Immature natural killer cell (primary cell): ENCODE measurements around the gene NAA38. TPM values are rescaled to one million over a fixed set of nuclear protein-coding genes. Genes with fewer than 3 reads are reported as not detected.
"Not testable (repeated sequence)": the region's sequence is repeated elsewhere in the genome, so short reads cannot be mapped to it uniquely, and the experiment has no call there.

Source experiments
- DNase-seq, 3 donors: peaks; one replicate each; pipeline ENCODE4 v3.0.0; 2022; ENCODE audit warnings: mixed read lengths in 1 of 3
- H3K27ac Mint-ChIP-seq, 6 donors: one replicate each; pipeline ENCODE4 v1.8.0; 2020; ENCODE audit warnings: mixed read lengths in 6 of 6, mild to moderate bottlenecking in 5 of 6, inconsistent platforms in 4 of 6, moderate library complexity in 3 of 6
- H3K27me3 Mint-ChIP-seq, 3 donors: one replicate each; pipeline ENCODE4 v1.8.0; 2020 to 2021; ENCODE audit warnings: low read depth in 3 of 3, mild to moderate bottlenecking in 3 of 3, mixed read lengths in 3 of 3, moderate library complexity in 3 of 3, inconsistent platforms in 1 of 3
- H3K36me3 Mint-ChIP-seq, 3 donors: one replicate each; pipeline ENCODE4 v1.8.0; 2020; ENCODE audit warnings: mixed read lengths in 3 of 3, inconsistent platforms in 2 of 3, mild to moderate bottlenecking in 2 of 3
- H3K4me1 Mint-ChIP-seq, 2 donors: one replicate each; pipeline ENCODE4 v1.8.0; 2020; ENCODE audit warnings: inconsistent platforms in 2 of 2, mild to moderate bottlenecking in 2 of 2, mixed read lengths in 2 of 2, moderate library complexity in 1 of 2
- H3K4me3 Mint-ChIP-seq, 5 donors: one replicate each; pipeline ENCODE4 v1.8.0; 2020; ENCODE audit warnings: mild to moderate bottlenecking in 5 of 5, mixed read lengths in 5 of 5, inconsistent platforms in 3 of 5, moderate library complexity in 3 of 5
- H3K9me3 Mint-ChIP-seq, 6 donors: one replicate each; pipeline ENCODE4 v1.8.0; 2020; ENCODE audit warnings: mild to moderate bottlenecking in 6 of 6, mixed read lengths in 6 of 6, inconsistent platforms in 4 of 6, moderate library complexity in 3 of 6
- polyA plus RNA-seq, 3 donors: library from polyadenylated mRNA; unstranded; fragments of 300-500 nt; fragmentation: Illumina TruSeq; gene quantifications; one replicate each; pipeline ENCODE4 v1.2.3, GENCODE V29; 2021

The NAA38 gene
- polyA plus RNA-seq, 3 donors from 2014 or later = 131 to 346 (median 177) TPM

DNA sequence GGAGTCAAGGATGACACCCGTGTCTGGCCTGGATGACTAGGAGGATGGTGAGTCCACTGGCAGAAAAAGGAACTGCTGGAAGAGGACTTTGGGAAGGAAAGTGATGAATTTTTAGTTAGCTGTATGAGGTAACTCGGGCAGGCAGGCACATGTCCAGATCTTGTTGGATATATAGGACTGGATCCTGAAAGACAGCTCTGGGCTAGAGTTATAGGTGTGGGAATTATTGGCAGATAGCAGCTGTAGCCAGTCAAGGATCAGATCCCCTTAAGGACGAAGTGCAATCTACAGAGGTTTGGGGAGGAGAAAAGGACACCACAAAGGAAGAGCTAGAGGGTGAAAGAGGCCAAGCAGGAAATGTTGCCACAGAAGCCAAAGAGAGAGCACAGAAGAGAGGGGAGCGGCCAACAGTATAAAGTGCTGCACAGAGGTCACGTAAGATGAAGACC, 10.5 kb upstream of the NAA38 start:
- DNase-seq = peak in 2 of 3 donors; percentile 24 to 39
- H3K36me3 Mint-ChIP-seq = peaks cover 0 to 12% (median 7%) of the 10 kb centered on the region in 3 donors
- H3K4me1 Mint-ChIP-seq = peaks cover 34 to 40% of the 10 kb centered on the region in 2 donors
- peak overlapping the region; percentile 73 to 94 (median 86) for H3K27ac Mint-ChIP-seq
- H3K9me3 Mint-ChIP-seq = no peaks in the 10 kb centered on the region
- H3K27me3 Mint-ChIP-seq = no peaks in the 10 kb centered on the region
- peak overlapping the region; percentile 61 to 88 (median 75) for H3K4me3 Mint-ChIP-seq

DNA sequence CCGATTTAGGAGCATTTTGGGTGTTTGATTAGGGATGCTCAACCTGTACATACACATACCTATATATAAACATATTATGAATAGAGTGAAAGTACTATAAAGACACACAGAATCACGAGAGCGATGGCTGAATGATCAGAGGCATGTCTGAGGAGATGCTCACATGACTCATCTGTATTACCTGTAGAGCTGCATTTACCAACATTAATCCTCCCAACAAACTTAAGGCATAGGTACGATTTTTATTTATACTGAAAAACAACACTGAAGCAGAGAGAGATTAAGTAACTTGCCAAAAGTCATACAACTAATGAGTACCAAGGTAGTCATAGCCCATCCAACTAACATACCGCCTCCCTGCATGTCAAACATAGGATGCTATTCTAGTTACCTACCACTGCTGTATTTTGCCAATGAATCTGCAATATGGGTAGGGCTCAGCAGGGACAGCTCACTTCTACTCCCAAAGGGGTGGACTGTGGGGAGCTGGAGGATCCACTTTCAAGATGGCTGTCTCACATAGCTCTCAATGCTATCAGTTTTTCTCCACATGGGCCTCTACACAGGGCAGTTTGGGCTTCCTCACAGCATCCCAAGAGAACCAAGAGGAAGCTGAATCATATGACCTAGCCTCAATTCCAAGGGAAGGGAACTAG, 7.8 kb upstream of the NAA38 start:
- no peak for DNase-seq
- Mint-ChIP-seq H3K36me3 (peaks cover 0 to 11% (median 9%) of the 10 kb centered on the region in 3 donors), H3K27ac (peak overlapping the region in 1 of 6 donors; percentile 69), H3K9me3 (no peaks in the 10 kb centered on the region), H3K4me3 (no peak overlapping the region), H3K27me3 (peaks cover 0 to 2% (median 0%) of the 10 kb centered on the region in 3 donors), H3K4me1 (peaks cover 33 to 34% of the 10 kb centered on the region in 2 donors)

DNA sequence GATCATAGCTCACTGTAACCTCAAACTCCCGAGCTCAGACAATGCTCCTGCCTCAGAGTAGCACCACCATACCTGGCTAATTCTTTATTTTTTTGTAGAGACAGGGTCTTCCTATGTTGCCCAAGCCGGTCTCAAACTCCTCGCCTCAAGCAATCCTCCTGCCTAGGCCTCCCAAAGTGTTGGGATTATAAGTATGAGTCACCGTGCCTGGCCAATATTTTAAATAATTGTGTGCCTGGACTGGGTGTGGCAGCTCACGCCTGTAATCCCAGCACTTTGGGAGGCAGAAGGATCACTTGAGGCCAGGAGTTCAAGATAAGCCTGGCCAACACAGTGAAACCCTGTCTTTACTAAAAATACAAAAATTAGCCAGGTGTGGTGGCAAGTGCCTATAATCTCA, 7.0 kb upstream of the NAA38 start:
- H3K27me3 Mint-ChIP-seq, DNase-seq, H3K9me3 Mint-ChIP-seq, H3K4me3 Mint-ChIP-seq, H3K27ac Mint-ChIP-seq, H3K36me3 Mint-ChIP-seq: not testable (repeated sequence)
- peaks cover 30 to 34% of the 10 kb centered on the region in 2 donors for H3K4me1 Mint-ChIP-seq

DNA sequence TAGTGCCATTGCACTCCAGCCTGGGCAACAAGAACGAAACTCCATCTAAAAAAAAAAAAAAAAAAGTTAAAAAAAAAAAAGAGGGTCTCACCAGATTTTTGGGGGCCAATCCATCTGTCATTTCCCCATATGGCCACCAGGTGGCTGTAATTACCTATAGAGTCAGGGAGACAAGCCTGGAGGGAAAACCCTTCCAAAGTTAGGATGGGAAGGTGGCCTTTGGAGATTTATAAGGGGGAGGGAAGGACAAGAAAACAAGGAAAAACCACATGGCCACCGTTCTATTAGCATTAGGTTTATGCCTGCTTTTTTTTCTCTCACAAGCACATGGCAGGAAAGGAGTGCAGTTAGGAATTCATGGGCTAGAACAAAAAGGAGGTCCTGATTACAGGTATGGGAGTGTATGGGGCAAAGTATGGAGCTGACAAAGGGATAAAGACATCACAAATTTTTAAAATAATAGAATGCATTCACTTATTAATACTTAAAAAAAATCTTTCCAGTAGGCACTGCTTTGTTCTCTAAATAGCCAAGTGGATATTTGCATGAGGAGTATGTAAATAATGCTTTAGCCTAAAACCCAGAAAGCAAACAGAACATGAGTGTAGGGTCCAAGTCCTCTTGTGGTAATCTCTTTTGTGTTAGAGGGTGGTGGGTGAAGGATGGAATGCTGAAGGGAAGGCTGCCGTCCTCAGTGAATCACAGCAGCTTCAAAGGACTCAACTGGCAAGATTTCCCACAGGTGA, 5.5 kb upstream of the NAA38 start:
- Mint-ChIP-seq H3K27me3 (peaks cover 0 to 5% (median 2%) of the 10 kb centered on the region in 3 donors), H3K4me1 (peaks cover 18 to 21% of the 10 kb centered on the region in 2 donors), H3K9me3 (no peaks in the 10 kb centered on the region), H3K27ac (peak overlapping the region in 1 of 6 donors; percentile 73), H3K4me3 (no peak overlapping the region), H3K36me3 (peaks cover 0 to 9% (median 8%) of the 10 kb centered on the region in 3 donors)
- peak; percentile 55 to 61 (median 58) for DNase-seq

DNA sequence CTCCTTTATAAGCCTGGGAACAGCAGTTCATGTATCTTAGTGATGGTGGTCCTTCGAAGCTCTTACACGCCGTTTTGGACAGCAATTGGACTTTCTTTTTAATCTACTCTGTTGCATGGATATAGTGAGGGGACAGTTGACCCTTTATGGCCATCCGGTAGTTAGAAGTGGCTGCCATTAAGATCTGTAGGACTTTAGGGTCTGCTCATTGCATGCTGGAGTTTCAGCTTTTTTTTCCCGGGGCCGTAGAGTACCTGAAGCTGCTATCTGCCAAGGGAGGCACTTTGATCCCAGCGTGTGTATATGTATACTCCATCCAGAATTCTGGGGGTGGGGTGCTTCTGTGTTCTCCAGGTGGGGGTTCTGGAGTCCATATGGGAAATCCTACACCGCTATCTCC, 1.7 kb upstream of the NAA38 start:
- Mint-ChIP-seq H3K27ac (peak overlapping the region in 4 of 6 donors; percentile 5 to 77 (median 46)), H3K27me3 (peaks cover 0 to 5% (median 2%) of the 10 kb centered on the region in 3 donors), H3K4me3 (peak overlapping the region in 1 of 5 donors; percentile 33), H3K9me3 (no peaks in the 10 kb centered on the region), H3K36me3 (peaks cover 0 to 4% (median 3%) of the 10 kb centered on the region in 3 donors), H3K4me1 (peaks cover 2 to 6% of the 10 kb centered on the region in 2 donors)
- DNase-seq = no peak

DNA sequence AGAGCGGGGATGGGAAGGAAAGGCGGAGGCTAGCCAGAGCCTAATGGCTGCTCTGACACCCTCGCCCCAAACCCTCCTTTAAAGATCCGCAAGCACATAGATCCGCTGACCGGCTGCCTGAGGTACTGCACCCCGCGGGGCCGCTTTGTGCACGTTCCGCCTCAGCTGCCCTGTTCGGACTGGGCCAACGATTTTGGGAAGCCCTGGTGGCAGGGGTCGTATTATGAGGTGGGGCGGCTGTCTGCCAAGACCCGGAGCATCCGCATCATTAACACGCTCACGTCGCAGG, 1.1 kb upstream of the NAA38 start:
- DNase-seq = no peak
- peaks cover 0 to 8% (median 3%) of the 10 kb centered on the region in 3 donors for H3K36me3 Mint-ChIP-seq
- no peaks in the 10 kb centered on the region for H3K9me3 Mint-ChIP-seq
- peaks cover 2 to 6% of the 10 kb centered on the region in 2 donors for H3K4me1 Mint-ChIP-seq
- no peak overlapping the region for H3K4me3 Mint-ChIP-seq
- peaks cover 2 to 8% (median 2%) of the 10 kb centered on the region in 3 donors for H3K27me3 Mint-ChIP-seq
- H3K27ac Mint-ChIP-seq = peak overlapping the region in 2 of 6 donors; percentile 26 to 66

DNA sequence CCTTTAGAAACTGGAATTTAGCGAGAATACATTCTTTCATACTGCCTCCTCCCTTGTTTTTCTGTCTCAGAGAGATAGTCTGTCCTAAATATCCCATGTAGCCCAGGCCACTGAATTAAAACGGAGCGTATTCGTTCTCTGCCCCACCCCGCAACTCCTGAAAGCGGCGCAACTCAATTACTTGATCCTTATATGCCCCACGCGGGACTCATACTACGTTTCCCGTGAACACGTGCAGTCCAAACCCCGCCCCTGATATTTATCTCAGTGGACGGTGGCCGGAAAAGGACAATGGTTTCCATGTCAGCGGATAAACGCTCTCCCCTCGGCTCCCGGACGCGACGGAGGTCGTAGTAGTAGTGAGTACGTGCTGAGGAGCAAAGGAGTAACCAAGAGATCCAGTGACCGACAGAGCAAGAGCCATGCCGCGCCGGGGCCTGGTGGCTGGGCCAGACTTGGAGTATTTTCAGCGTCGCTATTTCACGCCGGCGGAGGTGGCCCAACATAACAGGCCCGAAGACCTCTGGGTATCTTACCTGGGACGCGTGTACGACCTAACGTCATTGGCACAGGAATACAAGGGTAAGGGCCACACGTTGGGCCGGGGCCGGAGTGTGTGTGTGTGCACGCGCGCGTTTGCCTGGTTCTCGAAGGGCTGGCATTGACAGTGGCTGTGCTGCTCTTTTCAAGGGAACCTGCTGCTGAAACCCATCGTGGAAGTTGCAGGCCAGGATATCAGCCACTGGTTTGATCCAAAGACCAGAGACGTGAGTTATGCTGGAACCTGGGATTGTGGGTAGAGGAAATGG, 558 bp upstream of the NAA38 start, which contains the start of gene CYB5D1:
CYB5D1 (plus strand) TSS at position 291 of the 809 bp plus-strand sequence; CDS start at position 423, 132 bp downstream.
- no peaks in the 10 kb centered on the region for H3K9me3 Mint-ChIP-seq
- DNase-seq = peak; percentile 92 to 94 (median 93)
- peak within 1 kb of the TSS in 3 of 6 donors; percentile 26 to 77 (median 66) for H3K27ac Mint-ChIP-seq
- peaks cover 0 to 8% (median 3%) of the 10 kb centered on the region in 3 donors for H3K36me3 Mint-ChIP-seq
- H3K4me1 Mint-ChIP-seq = peaks cover 2 to 5% of the 10 kb centered on the region in 2 donors
- H3K27me3 Mint-ChIP-seq = peaks cover 2 to 10% (median 2%) of the 10 kb centered on the region in 3 donors
- H3K4me3 Mint-ChIP-seq = no peak within 1 kb of the TSS

DNA sequence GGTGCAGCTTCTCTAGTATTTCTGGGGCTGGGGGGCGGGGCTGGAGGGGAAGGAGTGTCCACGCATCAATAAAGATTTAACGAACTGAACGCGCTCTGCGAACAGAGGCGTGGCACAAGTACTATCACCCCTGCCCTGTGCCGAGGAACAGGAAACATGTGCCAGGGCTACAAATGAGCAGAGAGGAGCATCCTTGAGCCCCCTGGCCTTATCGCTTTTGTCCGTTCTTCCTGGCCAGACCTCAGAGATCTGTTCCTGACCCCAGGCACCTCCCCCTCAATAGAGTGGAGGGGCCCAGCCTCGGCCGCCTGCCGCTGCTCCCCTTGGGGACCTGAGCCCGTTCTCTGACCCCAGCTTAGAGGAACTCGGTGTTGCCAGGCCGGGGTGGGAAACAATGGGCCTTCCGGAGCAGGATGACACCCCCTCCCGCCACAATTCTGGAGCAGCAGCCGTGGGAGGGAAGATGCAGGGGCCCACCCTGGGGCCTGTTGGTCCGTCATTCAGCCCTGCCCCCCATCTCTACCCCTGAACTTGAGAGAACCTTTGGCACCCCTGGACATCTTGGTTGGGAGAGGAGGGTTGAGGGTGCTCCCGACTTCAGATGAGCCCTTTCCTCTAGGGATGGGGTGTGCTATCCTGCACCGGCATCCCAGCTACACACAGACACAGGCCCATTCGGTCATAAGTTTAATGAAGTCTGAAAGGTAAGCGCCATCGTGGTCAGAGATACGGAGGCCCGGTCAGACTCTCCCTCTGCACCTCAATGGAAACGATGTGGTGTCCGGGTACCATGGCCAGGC, 1.1 kb downstream of the NAA38 start:
- no peak for DNase-seq
- Mint-ChIP-seq H3K27me3 (peaks cover 4 to 14% (median 10%) of the 10 kb centered on the region in 3 donors), H3K9me3 (no peaks in the 10 kb centered on the region), H3K4me1 (peaks cover 13 to 15% of the 10 kb centered on the region in 2 donors), H3K27ac (no peak overlapping the region), H3K36me3 (peaks cover 0 to 4% (median 0%) of the 10 kb centered on the region in 3 donors), H3K4me3 (no peak overlapping the region)

DNA sequence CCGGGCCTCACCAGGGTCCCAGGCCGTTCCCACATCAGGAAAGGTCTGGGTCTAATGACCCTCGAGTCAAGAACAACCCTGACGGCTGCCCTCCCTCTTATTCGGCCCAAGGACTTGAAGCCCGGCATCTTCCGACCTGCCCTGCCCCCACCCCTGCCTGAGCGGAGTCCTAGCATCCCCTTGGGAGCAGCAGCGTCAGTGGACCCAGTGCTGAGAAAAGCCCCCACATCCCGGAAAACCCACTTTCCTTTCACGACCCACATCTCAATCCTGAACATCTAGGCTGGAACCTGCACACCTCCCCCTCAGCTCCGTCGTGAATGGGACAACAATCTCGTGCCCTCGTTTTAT, 1.7 kb downstream of the NAA38 start:
- H3K4me1 Mint-ChIP-seq = peaks cover 13 to 19% of the 10 kb centered on the region in 2 donors
- DNase-seq = no peak
- peaks cover 0 to 1% (median 0%) of the 10 kb centered on the region in 6 donors for H3K9me3 Mint-ChIP-seq
- peaks cover 4 to 14% (median 11%) of the 10 kb centered on the region in 3 donors for H3K27me3 Mint-ChIP-seq
- peak overlapping the region in 2 of 5 donors; percentile 29 to 35 for H3K4me3 Mint-ChIP-seq
- peaks cover 0 to 4% (median 0%) of the 10 kb centered on the region in 3 donors for H3K36me3 Mint-ChIP-seq
- no peak overlapping the region for H3K27ac Mint-ChIP-seq

DNA sequence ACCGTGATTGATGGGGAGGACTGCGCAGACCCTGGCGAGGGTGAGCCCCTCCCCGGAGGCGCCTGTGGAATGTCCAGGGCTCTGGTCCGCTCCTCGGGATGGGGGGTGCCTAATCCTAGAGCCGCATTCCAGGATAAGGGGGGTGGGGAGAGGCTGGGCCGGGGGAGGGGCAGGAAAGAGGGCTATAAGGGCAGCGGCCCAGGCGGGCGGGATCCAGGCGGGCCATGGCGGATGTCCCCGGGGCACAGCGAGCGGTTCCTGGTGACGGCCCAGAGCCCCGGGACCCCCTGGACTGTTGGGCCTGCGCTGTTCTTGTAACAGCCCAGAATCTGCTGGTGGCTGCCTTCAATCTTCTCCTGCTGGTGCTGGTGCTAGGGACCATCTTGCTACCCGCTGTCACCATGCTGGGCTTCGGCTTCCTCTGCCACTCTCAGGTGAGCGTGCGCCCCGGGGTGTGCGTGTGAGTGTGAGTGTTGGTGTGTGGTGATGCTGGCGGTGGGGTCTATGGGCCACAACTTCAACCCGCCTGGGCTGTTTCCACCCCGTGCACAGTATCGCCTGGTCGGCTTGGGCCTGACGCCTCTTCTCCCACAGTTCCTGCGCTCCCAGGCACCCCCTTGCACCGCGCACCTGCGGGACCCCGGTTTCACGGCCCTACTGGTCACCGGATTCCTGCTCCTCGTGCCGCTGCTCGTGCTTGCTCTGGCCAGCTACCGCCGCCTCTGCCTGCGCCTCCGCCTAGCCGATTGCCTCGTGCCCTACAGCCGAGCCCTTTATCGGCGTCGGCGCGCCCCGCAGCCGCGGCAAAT, 2.3 kb downstream of the NAA38 start, which contains the start of gene TMEM88:
TMEM88 (plus strand) TSS at position 216 of the 809 bp plus-strand sequence; CDS start at position 225, 9 bp downstream.
- DNase-seq = no peak
- H3K27me3 Mint-ChIP-seq = peaks cover 4 to 14% (median 11%) of the 10 kb centered on the region in 3 donors
- H3K9me3 Mint-ChIP-seq = peaks cover 0 to 1% (median 0%) of the 10 kb centered on the region in 6 donors
- H3K36me3 Mint-ChIP-seq = peaks cover 0 to 4% (median 0%) of the 10 kb centered on the region in 3 donors
- peak within 1 kb of the TSS in 2 of 5 donors; percentile 29 to 35 for H3K4me3 Mint-ChIP-seq
- H3K27ac Mint-ChIP-seq = peak within 1 kb of the TSS in 2 of 6 donors; percentile 42 to 43
- H3K4me1 Mint-ChIP-seq = peaks cover 13 to 19% of the 10 kb centered on the region in 2 donors

DNA sequence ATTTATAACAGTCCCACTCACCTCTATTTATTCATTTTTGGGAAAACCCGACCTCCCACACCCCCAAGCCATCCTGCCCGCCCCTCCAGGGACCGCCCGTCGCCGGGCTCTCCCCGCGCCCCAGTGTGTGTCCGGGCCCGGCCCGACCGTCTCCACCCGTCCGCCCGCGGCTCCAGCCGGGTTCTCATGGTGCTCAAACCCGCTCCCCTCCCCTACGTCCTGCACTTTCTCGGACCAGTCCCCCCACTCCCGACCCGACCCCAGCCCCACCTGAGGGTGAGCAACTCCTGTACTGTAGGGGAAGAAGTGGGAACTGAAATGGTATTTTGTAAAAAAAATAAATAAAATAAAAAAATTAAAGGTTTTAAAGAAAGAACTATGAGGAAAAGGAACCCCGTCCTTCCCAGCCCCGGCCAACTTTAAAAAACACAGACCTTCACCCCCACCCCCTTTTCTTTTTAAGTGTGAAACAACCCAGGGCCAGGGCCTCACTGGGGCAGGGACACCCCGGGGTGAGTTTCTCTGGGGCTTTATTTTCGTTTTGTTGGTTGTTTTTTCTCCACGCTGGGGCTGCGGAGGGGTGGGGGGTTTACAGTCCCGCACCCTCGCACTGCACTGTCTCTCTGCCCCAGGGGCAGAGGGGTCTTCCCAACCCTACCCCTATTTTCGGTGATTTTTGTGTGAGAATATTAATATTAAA, 3.1 kb downstream of the NAA38 start:
- peak overlapping the region in 1 of 5 donors; percentile 14 for H3K4me3 Mint-ChIP-seq
- peaks cover 0 to 1% (median 0%) of the 10 kb centered on the region in 6 donors for H3K9me3 Mint-ChIP-seq
- no peak for DNase-seq
- peak overlapping the region in 2 of 6 donors; percentile 42 to 43 for H3K27ac Mint-ChIP-seq
- H3K27me3 Mint-ChIP-seq = peaks cover 4 to 16% (median 12%) of the 10 kb centered on the region in 3 donors
- peaks cover 0 to 4% (median 0%) of the 10 kb centered on the region in 3 donors for H3K36me3 Mint-ChIP-seq
- peaks cover 13 to 19% of the 10 kb centered on the region in 2 donors for H3K4me1 Mint-ChIP-seq
